Measurements from ENCODE around the gene SLC43A1. TPM values are rescaled to one million over a fixed set of nuclear protein-coding genes. Genes with fewer than 3 reads are reported as not detected.

Gene SLC43A1
- total RNA-seq, 1 donor from 2014 or later = 48.5 TPM

GRCh38 chr11:57511741-57512430 lies 3.6 kb downstream of the SLC43A1 start:
- Mint-ChIP-seq H3K4me1 (ENCODE audit: low read depth) (peaks cover 8% of the 10 kb centered on the region), H3K27me3 (peaks cover 6% of the 10 kb centered on the region), H3K4me3 (ENCODE audit: low read depth) (no peak overlapping the region), H3K36me3 (ENCODE audit: insufficient read depth) (peaks cover 2% of the 10 kb centered on the region), H3K27ac (no peak overlapping the region), H3K9me3 (ENCODE audit: low read depth) (no peaks in the 10 kb centered on the region)
- DNase-seq (ENCODE audit: low spot score, unreplicated experiment) = no peak
- TF ChIP-seq CTCF (IDR thresholded peaks at IDR 0.05; ENCODE audit: unreplicated experiment) = no peak

- Mint-ChIP-seq H3K27me3 (peaks cover 2% of the 10 kb centered on the region), H3K9me3 (ENCODE audit: low read depth) (no peaks in the 10 kb centered on the region), H3K27ac (no peak overlapping the region), H3K36me3 (ENCODE audit: insufficient read depth) (peaks cover 2% of the 10 kb centered on the region), H3K4me3 (ENCODE audit: low read depth) (no peak overlapping the region), H3K4me1 (ENCODE audit: low read depth) (peaks cover 8% of the 10 kb centered on the region)
- no peak for DNase-seq (ENCODE audit: low spot score, unreplicated experiment)
- TF ChIP-seq CTCF (IDR thresholded peaks at IDR 0.05; ENCODE audit: unreplicated experiment) = no peak
Observed at GRCh38 chr11:57508341-57509170, 6.9 kb downstream of the SLC43A1 start.

GRCh38 chr11:57506522-57506921 lies 9.0 kb downstream of the SLC43A1 start:
- Mint-ChIP-seq H3K27ac (no peak overlapping the region), H3K4me1 (ENCODE audit: low read depth) (peaks cover 21% of the 10 kb centered on the region), H3K9me3 (ENCODE audit: low read depth) (no peaks in the 10 kb centered on the region), H3K27me3 (no peaks in the 10 kb centered on the region), H3K36me3 (ENCODE audit: insufficient read depth) (peaks cover 2% of the 10 kb centered on the region), H3K4me3 (ENCODE audit: low read depth) (no peak overlapping the region)
- TF ChIP-seq CTCF (IDR thresholded peaks at IDR 0.05; ENCODE audit: unreplicated experiment) = no peak
- DNase-seq (ENCODE audit: low spot score, unreplicated experiment) = no peak

- Mint-ChIP-seq H3K36me3 (ENCODE audit: insufficient read depth) (peaks cover 6% of the 10 kb centered on the region), H3K4me3 (ENCODE audit: low read depth) (no peak overlapping the region), H3K27me3 (no peaks in the 10 kb centered on the region), H3K4me1 (ENCODE audit: low read depth) (peaks cover 34% of the 10 kb centered on the region), H3K9me3 (ENCODE audit: low read depth) (no peaks in the 10 kb centered on the region), H3K27ac (no peak overlapping the region)
- no peak for TF ChIP-seq CTCF (IDR thresholded peaks at IDR 0.05; ENCODE audit: unreplicated experiment)
- no peak for DNase-seq (ENCODE audit: low spot score, unreplicated experiment)
Observed at GRCh38 chr11:57504511-57504910, 11.0 kb downstream of the SLC43A1 start.

- Mint-ChIP-seq H3K27me3 (no peaks in the 10 kb centered on the region), H3K27ac (no peak overlapping the region), H3K4me3 (ENCODE audit: low read depth) (no peak overlapping the region), H3K9me3 (ENCODE audit: low read depth) (no peaks in the 10 kb centered on the region), H3K36me3 (ENCODE audit: insufficient read depth) (peaks cover 6% of the 10 kb centered on the region), H3K4me1 (ENCODE audit: low read depth) (peaks cover 45% of the 10 kb centered on the region)
- no peak for TF ChIP-seq CTCF (IDR thresholded peaks at IDR 0.05; ENCODE audit: unreplicated experiment)
- DNase-seq (ENCODE audit: low spot score, unreplicated experiment) = no peak
Observed at GRCh38 chr11:57502870-57503269, 12.6 kb downstream of the SLC43A1 start.

All from progenitor cell of endocrine pancreas (in vitro differentiated cells).